IPS DF 6.9 (cell line): Measurements from ENCODE around the gene CD79B.

ENCODE experiments used
- DNase-seq: peaks from one replicate; pipeline ENCODE4 v3.0.0-alpha.2; 2013; ENCODE audit warnings: low read depth, low spot score
- H3K27ac ChIP-seq: one replicate; pipeline ENCODE4 v1.5.1; 2013; ENCODE audit warnings: low read length, control low read depth
- H3K27me3 ChIP-seq: 2 replicates; pipeline ENCODE4 v1.6.1; 2013; ENCODE audit warnings: mild to moderate bottlenecking, low read length; ENCODE audit not compliant: control insufficient read depth, insufficient read depth
- H3K36me3 ChIP-seq: 2 replicates; pipeline ENCODE4 v1.6.1; 2013; ENCODE audit warnings: low read length; ENCODE audit not compliant: control insufficient read depth, insufficient read depth
- H3K4me1 ChIP-seq: 2 replicates; pipeline ENCODE4 v1.6.1; 2013; ENCODE audit warnings: low read length; ENCODE audit not compliant: control insufficient read depth, insufficient read depth
- H3K4me3 ChIP-seq: 2 replicates; pipeline ENCODE4 v1.5.1; 2013; ENCODE audit warnings: mild to moderate bottlenecking, low read length
- H3K9me3 ChIP-seq: 2 replicates; pipeline ENCODE4 v1.6.1; 2013; ENCODE audit warnings: low read length, inconsistent platforms; ENCODE audit not compliant: control insufficient read depth, insufficient read depth
- WGBS: extraction: QIAGEN DNeasy Blood & Tissue Kit; methylation state at CpG from one replicate; pipeline ENCODE4 v1.1.7; 2013; ENCODE audit warnings: mixed read lengths, missing lambda C conversion rate; ENCODE audit not compliant: insufficient read length, insufficient coverage; 5-methylcytosine and 5-hydroxymethylcytosine counted together

The CD79B gene

DNA sequence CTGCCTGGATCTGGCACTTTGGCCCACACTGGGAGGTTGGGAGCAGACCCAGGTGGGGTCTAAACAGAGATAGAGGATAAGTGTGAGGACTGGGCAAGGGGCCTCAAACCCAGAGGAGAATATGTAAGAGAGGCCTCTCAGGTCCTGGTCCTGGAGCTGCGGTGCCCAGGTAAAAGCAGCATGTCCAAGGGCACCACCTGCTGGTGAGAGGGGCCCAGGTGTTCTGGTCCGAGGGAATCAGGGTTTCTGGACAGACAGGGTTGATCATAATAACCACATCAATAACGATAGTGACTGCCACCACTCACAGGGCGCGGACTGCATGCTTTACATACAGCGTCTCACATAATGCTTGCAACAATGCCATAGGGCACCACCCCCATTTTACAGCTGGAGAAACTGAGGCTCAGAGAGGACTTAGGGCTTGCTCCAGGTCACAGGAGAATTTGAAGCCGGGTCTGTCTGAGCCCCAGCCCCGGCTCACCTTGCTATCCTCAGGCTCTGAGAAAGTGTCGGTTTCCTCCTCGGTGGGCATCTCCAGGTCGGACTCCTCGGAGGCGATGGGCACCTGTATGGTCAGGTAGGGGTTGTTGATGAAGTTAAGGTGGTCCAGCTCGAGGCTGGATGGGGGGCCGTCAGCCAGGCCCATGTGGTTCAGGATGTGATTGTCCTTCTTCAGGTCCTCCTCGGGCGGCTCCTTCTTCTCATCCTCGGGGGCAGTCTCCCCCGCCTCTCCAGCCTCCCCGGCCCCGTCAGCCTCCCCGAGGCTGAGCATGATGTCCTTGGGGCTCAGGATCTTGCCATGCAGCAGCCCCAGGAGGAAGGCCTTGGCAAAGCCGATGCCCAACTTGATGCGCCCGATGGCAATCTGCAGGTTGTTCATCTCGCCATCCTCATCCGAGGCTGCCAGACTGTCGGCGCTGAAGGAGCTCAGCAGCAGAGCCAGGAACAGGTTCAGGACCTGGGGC is 19.1 kb upstream of the CD79B start:
- Histone ChIP-seq H3K27me3 (no peaks in the 10 kb centered on the region), H3K9me3 (no peaks in the 10 kb centered on the region), H3K4me1 (peaks cover 3% of the 10 kb centered on the region), H3K36me3 (no peaks in the 10 kb centered on the region), H3K4me3 (no peak overlapping the region), H3K27ac (no peak overlapping the region)
- DNase-seq, result no peak
- no CpG with 5 or more reads among the region's 29 CpGs for WGBS

- Histone ChIP-seq H3K27ac (no peak overlapping the region), H3K4me1 (peaks cover 3% of the 10 kb centered on the region), H3K27me3 (no peaks in the 10 kb centered on the region), H3K36me3 (no peaks in the 10 kb centered on the region), H3K9me3 (no peaks in the 10 kb centered on the region), H3K4me3 (no peak overlapping the region)
- DNase-seq, result no peak
- no CpG with 5 or more reads among the region's 18 CpGs for WGBS
Measured at GRCh38 chr17:63949576-63950250, 17.6 kb upstream of the CD79B start.

DNA sequence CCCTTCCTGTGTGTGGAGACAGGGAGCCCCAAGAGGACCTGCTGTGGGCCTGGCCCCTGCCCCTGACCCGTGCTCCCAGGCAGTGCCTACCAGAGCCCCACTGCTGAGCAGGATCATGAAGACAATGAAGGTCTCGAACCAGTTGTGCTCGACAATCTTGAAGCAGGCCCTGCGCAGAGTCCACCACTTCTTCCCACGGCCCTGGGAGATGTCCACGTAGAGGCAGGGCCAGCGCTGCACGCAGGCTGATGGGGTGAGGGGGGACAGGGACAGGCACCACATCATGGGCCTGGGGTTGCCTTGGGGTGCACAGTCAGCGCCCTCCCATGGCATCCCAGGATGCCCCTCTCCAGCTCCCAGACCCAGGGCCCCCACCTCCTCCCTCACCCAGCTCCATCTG is 16.4 kb upstream of the CD79B start:
- no CpG with 5 or more reads among the region's 9 CpGs for WGBS
- H3K36me3 ChIP-seq, result no peaks in the 10 kb centered on the region
- peaks cover 3% of the 10 kb centered on the region for H3K4me1 ChIP-seq
- H3K4me3 ChIP-seq, result no peak overlapping the region
- no peak overlapping the region for H3K27ac ChIP-seq
- H3K27me3 ChIP-seq, result no peaks in the 10 kb centered on the region
- DNase-seq, result no peak
- H3K9me3 ChIP-seq, result no peaks in the 10 kb centered on the region

DNA sequence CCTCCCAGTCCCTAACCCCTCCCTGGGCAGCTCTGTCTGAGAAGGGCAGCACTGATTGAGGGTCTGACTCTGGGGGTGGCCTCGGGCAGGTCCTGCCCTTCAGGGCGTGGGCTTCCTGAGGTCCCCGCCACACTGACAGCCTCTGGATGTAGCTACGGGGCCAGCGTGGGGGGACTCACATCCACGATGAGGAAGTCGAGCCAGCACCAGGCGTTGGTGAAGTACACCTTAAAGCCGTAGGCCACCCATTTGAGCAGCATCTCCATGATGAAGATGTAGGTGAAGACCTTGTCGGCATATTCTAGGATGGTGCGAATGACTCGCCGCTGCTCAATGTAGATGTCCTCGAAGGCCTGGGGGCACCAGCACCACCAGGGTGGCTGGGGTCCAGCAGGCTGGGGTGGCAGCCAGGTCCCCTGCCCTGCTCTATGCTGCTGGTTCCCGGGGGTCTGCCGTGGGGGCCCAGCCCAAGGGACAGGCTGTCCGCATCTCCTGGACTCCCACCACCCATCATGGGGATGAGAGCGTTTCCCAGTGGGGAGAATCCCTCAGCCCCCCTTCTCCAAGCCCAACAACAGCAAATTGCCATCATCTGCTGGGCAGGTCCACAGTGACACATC is 15.7 kb upstream of the CD79B start:
- no CpG with 5 or more reads among the region's 18 CpGs for WGBS
- Histone ChIP-seq H3K4me3 (no peak overlapping the region), H3K9me3 (no peaks in the 10 kb centered on the region), H3K4me1 (peaks cover 3% of the 10 kb centered on the region), H3K27ac (no peak overlapping the region), H3K27me3 (no peaks in the 10 kb centered on the region), H3K36me3 (peaks cover 1% of the 10 kb centered on the region; the same call in 1 of the 2 replicates)
- DNase-seq, result no peak

DNA sequence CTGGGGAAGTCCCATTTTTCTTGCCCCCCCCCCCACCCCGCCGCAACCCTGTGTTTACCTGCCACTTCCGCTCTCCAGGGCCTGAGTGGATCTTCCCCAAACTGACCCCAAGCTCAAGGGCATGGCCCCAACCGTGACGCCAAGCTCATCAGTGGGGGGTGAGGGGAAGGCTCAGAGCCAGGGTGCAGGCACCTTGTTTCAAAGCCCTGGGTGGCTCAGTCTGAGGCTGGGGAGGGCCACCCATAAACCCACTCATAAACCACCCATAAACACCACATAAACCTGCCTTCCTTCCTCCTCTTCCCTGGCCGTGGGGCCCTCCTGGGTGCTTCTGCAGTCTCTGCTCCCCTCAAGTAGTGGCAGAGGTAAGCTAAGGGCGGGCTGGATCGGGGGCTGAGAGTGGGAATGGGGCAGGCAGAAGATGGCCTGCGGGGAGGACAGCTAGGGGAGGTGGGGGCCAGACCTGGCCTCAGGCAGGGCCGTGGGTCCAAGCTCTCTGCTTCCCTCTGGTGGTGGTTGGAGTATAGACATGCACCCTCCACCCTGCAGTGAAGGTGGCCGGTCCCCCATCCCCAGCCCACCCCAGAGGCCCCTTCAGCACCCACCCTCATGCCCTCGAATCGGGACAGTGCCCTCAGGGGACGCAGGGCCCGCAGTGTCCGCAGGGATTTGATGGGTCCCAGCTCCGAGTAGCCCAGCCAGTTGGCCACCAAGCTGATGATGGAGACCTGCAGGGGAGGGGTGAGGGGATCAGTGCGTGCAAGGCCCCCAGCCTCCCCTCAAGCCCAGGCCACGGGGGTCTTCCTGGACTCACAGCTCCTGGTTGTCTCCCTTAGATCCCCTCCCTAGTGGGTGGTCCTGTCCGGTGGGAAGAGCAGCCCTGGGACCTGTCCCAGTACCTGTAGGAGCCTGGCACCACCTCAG is 14.6 kb upstream of the CD79B start:
- Histone ChIP-seq H3K4me1 (peaks cover 3% of the 10 kb centered on the region), H3K27me3 (no peaks in the 10 kb centered on the region), H3K9me3 (no peaks in the 10 kb centered on the region), H3K27ac (no peak overlapping the region), H3K4me3 (no peak overlapping the region), H3K36me3 (peaks cover 7% of the 10 kb centered on the region; the same call in 1 of the 2 replicates)
- no CpG with 5 or more reads among the region's 20 CpGs for WGBS
- DNase-seq, result no peak

GRCh38 chr17:63945784-63946439 is 13.8 kb upstream of the CD79B start:
- peaks cover 3% of the 10 kb centered on the region for H3K4me1 ChIP-seq
- H3K4me3 ChIP-seq, result no peak overlapping the region
- whole genome bisulfite sequencing, result no CpG with 5 or more reads among the region's 6 CpGs
- DNase-seq, result no peak
- H3K27me3 ChIP-seq, result no peaks in the 10 kb centered on the region
- H3K9me3 ChIP-seq, result no peaks in the 10 kb centered on the region
- H3K27ac ChIP-seq, result no peak overlapping the region
- H3K36me3 ChIP-seq, result peaks cover 7% of the 10 kb centered on the region; the same call in 1 of the 2 replicates

DNA sequence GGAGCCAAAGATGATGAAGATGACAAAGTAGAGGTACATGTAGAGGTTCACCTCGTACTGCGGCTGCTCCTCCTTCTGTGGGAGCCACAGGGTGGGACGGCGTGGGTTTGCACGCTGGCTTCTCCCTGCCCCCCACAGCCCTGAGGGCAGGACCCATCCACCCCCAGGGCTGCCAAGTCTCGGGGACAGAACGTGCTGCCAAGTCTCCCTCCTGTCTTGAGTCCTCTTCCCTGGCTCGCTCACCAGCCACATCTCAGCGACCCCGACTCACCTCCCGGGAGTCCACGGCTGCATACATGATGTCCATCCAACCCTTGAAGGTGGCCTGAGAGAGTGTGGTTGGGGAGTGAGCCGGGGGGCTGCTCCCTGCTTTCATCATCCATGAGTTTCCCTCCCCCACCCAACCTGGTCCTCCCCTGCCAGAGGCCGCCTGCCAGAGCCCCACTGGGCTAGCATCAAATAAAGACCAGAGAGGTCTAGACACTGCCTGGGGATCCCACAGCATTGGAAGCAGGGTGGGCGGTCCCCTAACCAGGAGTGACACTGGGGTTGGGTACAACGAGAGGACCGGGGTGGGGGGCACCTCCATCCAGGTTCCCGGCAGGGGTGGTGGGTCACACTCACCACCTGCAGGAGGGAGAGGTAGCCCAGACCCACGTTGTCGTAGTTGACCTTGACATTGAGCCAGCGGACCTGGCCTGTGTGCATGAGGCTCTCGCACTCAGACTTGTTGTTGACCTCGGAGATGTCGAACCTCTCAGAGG is 12.8 kb upstream of the CD79B start:
- no peak overlapping the region for H3K4me3 ChIP-seq
- H3K36me3 ChIP-seq, result peaks cover 7% of the 10 kb centered on the region; the same call in 1 of the 2 replicates
- H3K27me3 ChIP-seq, result no peaks in the 10 kb centered on the region
- WGBS, result no CpG with 5 or more reads among the region's 24 CpGs
- H3K27ac ChIP-seq, result no peak overlapping the region
- no peaks in the 10 kb centered on the region for H3K9me3 ChIP-seq
- DNase-seq, result no peak
- H3K4me1 ChIP-seq, result peaks cover 3% of the 10 kb centered on the region

DNA sequence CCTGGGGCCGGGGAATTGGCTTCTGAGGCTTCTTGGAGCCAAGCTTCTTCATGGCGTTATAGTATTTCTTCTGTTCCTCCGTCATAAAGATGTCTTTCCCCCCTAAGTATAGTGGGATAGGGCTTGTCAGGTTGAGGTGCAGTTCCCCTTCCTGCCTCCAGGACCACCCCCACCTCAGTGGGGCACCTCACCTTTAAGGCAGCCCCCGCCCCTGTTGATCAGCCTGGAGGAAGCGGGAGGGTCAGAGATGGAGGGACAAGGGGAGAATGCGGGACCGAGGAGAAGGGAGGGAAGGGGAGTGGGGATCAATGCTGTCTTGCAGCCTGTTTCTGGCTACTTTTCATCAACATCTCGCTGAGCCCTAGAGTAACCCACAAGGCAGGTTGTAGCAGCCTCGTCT is 11.6 kb upstream of the CD79B start:
- H3K4me3 ChIP-seq, result no peak overlapping the region
- peaks cover 7% of the 10 kb centered on the region; the same call in 1 of the 2 replicates for H3K36me3 ChIP-seq
- peaks cover 3% of the 10 kb centered on the region for H3K4me1 ChIP-seq
- no CpG with 5 or more reads among the region's 9 CpGs for WGBS
- no peaks in the 10 kb centered on the region for H3K27me3 ChIP-seq
- no peak for DNase-seq
- H3K9me3 ChIP-seq, result no peaks in the 10 kb centered on the region
- H3K27ac ChIP-seq, result no peak overlapping the region
